ENCODE data around the gene RNF13.

DNA sequence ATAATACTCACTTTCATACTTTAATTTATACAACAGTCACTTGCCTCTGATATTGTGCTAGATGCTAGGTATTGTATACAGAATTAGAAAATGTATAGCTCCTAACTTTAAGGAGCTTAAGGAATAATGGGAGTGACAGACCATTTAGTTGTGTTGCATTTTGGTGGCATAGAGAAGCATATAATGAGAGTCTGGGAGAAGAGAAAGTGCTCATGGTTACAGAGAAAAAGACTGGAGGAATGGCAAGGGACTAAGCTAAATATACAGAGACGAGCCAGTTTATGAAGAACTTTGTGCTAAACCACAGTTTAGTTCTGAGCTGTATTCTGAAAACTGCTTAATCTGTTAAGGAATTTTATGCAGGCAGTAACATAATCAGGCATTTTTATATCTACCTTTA lies 6.4 kb downstream of the RNF13 start:
- TF ChIP-seq FOXP2 (optimal IDR thresholded peaks at IDR 0.05; ENCODE audit: borderline replicate concordance, extremely low read depth, extremely low read length, insufficient read depth) = no peak
- no peak for TF ChIP-seq TAF1 (IDR thresholded peaks at IDR 0.05; ENCODE audit: borderline replicate concordance, insufficient read depth, low read length)
